GM18867 (cell line): Measurements from ENCODE around the gene NDUFB11.

Experiments
- ATAC-seq: cut with Tn5 transposase; IDR thresholded peaks from one replicate; pipeline ENCODE4 v1.9.1; 2021; ENCODE audit warnings: mild to moderate bottlenecking, moderate library complexity; ENCODE audit not compliant: unreplicated experiment

NDUFB11 gene

GRCh38 chrX:47093248-47093647 lies 51.3 kb downstream of the NDUFB11 start:
- no peak for ATAC-seq
